ENCODE results near the gene MYO3A. TPM values are rescaled to one million over a fixed set of nuclear protein-coding genes. Genes with fewer than 3 reads are reported as not detected.

Gene MYO3A
- polyA plus RNA-seq, 1 donor (not counting 4 experiments of a cell fraction or from before 2014, with no cell fraction given): not detected

- Histone ChIP-seq H3K36me3 (ENCODE audit: control insufficient read depth in 2 of 2, extremely low read depth in 1 of 2, insufficient read depth in 2 of 2, low read length in 2 of 2) (no peaks in the 10 kb centered on the region), H3K4me1 (ENCODE audit: control insufficient read depth, extremely low read depth, insufficient read depth, low read length) (no peaks in the 10 kb centered on the region), H3K9me1 (ENCODE audit: control insufficient read depth, extremely low read depth, insufficient read depth, low read length) (no peaks in the 10 kb centered on the region), H3K79me2 (ENCODE audit: control insufficient read depth, insufficient read depth, low read length) (no peaks in the 10 kb centered on the region), H4K20me1 (ENCODE audit: control insufficient read depth, extremely low read depth, insufficient read depth, low read length) (no peaks in the 10 kb centered on the region), H3K27me3 (ENCODE audit: control insufficient read depth, extremely low read depth, insufficient read depth, low read length) (no peaks in the 10 kb centered on the region), H3K4me2 (ENCODE audit: control insufficient read depth, extremely low read depth, insufficient read depth, low read depth, low read length) (no peak overlapping the region), H3K27ac (ENCODE audit: control insufficient read depth, insufficient read depth, low read length) (no peak overlapping the region), H3K9ac (ENCODE audit: control insufficient read depth, extremely low read depth, insufficient read depth, low read length) (no peak overlapping the region), H3K9me3 (ENCODE audit: control insufficient read depth, low read depth, low read length) (no peaks in the 10 kb centered on the region), H3K4me3 (ENCODE audit: control insufficient read depth in 2 of 3, extremely low read depth in 1 of 3, insufficient read depth in 2 of 3, low read depth in 1 of 3, low read length in 3 of 3) (no peak overlapping the region), H2AFZ (ENCODE audit: control insufficient read depth, low read length) (no peak overlapping the region)
- dilution Hi-C loops (cut with MboI; ENCODE audit: extremely low pct_ligation_motif_present, low sequenced_read_pairs): no loop called here
- FAIRE-seq (no peak), DNase-seq (ENCODE audit: low read depth, low spot score) (no peak)
- TF ChIP-seq EZH2 (IDR thresholded peaks at IDR 0.05; ENCODE audit: low read length) (no peak), CTCF (optimal IDR thresholded peaks at IDR 0.05 in 1 of 3, IDR thresholded peaks at IDR 0.05 in 1 of 3, conservative IDR thresholded peaks at IDR 0.05 in 1 of 3; ENCODE audit: extremely low read depth in 1 of 3, insufficient read depth in 2 of 3, low read length in 3 of 3) (no peak)
Observed at GRCh38 chr10:25954851-25955250, 20.8 kb downstream of the MYO3A start.

GRCh38 chr10:25959540-25960232, 25.7 kb downstream of the MYO3A start:
- dilution Hi-C loops (cut with MboI; ENCODE audit: extremely low pct_ligation_motif_present, low sequenced_read_pairs): no loop called here
- no peaks in the 10 kb centered on the region for H4K20me1 ChIP-seq (ENCODE audit: control insufficient read depth, extremely low read depth, insufficient read depth, low read length)
- no peak overlapping the region for H3K4me3 ChIP-seq (ENCODE audit: control insufficient read depth in 2 of 3, extremely low read depth in 1 of 3, insufficient read depth in 2 of 3, low read depth in 1 of 3, low read length in 3 of 3)
- no peaks in the 10 kb centered on the region for H3K9me1 ChIP-seq (ENCODE audit: control insufficient read depth, extremely low read depth, insufficient read depth, low read length)
- H3K9me3 ChIP-seq (ENCODE audit: control insufficient read depth, low read depth, low read length): no peaks in the 10 kb centered on the region
- no peaks in the 10 kb centered on the region for H3K79me2 ChIP-seq (ENCODE audit: control insufficient read depth, insufficient read depth, low read length)
- H3K4me2 ChIP-seq (ENCODE audit: control insufficient read depth, extremely low read depth, insufficient read depth, low read depth, low read length): no peak overlapping the region
- TF ChIP-seq CTCF (optimal IDR thresholded peaks at IDR 0.05 in 1 of 3, IDR thresholded peaks at IDR 0.05 in 1 of 3, conservative IDR thresholded peaks at IDR 0.05 in 1 of 3; ENCODE audit: extremely low read depth in 1 of 3, insufficient read depth in 2 of 3, low read length in 3 of 3) (no peak), EZH2 (IDR thresholded peaks at IDR 0.05; ENCODE audit: low read length) (no peak)
- H3K9ac ChIP-seq (ENCODE audit: control insufficient read depth, extremely low read depth, insufficient read depth, low read length): no peak overlapping the region
- FAIRE-seq (no peak), DNase-seq (ENCODE audit: low read depth, low spot score) (no peak)
- H2AFZ ChIP-seq (ENCODE audit: control insufficient read depth, low read length): no peak overlapping the region
- no peaks in the 10 kb centered on the region for H3K4me1 ChIP-seq (ENCODE audit: control insufficient read depth, extremely low read depth, insufficient read depth, low read length)
- H3K27ac ChIP-seq (ENCODE audit: control insufficient read depth, insufficient read depth, low read length): no peak overlapping the region
- H3K27me3 ChIP-seq (ENCODE audit: control insufficient read depth, extremely low read depth, insufficient read depth, low read length): no peaks in the 10 kb centered on the region
- H3K36me3 ChIP-seq (ENCODE audit: control insufficient read depth in 2 of 2, extremely low read depth in 1 of 2, insufficient read depth in 2 of 2, low read length in 2 of 2): no peaks in the 10 kb centered on the region
